Esophagus (tissue), 2 donors: Measurements from ENCODE around the gene ABCF3. TPM values are rescaled to one million over a fixed set of nuclear protein-coding genes. Genes with fewer than 3 reads are reported as not detected.

Source experiments
- H3K27ac ChIP-seq, 2 donors: one replicate each; pipeline ENCODE4 v1.5.1; 2013; ENCODE audit warnings: low read depth in 2 of 2, mild to moderate bottlenecking in 2 of 2, inconsistent platforms in 1 of 2, low read length in 1 of 2, moderate library complexity in 1 of 2
- H3K27me3 ChIP-seq, 2 donors: one replicate each; pipeline ENCODE4 v1.6.1; 2013; ENCODE audit warnings: low read length in 2 of 2, control low read depth in 1 of 2, mild to moderate bottlenecking in 1 of 2; ENCODE audit not compliant: insufficient read depth in 2 of 2, control insufficient read depth in 1 of 2
- H3K36me3 ChIP-seq, 2 donors: one replicate each; pipeline ENCODE4 v1.6.1; 2013; ENCODE audit warnings: low read length in 1 of 2; ENCODE audit not compliant: control insufficient read depth in 2 of 2, insufficient read depth in 2 of 2
- H3K4me1 ChIP-seq, 2 donors: one replicate each; pipeline ENCODE4 v1.6.1; 2013; ENCODE audit warnings: low read length in 1 of 2; ENCODE audit not compliant: control insufficient read depth in 2 of 2, insufficient read depth in 2 of 2
- H3K4me3 ChIP-seq, 2 donors: one replicate each; pipeline ENCODE4 v1.5.1; 2013; ENCODE audit warnings: low read length in 2 of 2, mild to moderate bottlenecking in 2 of 2, low read depth in 1 of 2, moderate library complexity in 1 of 2
- H3K9me3 ChIP-seq, 2 donors: one replicate each; pipeline ENCODE4 v1.6.1; 2013; ENCODE audit warnings: mild to moderate bottlenecking in 2 of 2, low read depth in 1 of 2, low read length in 1 of 2, moderate library complexity in 1 of 2; ENCODE audit not compliant: control insufficient read depth in 2 of 2, insufficient read depth in 1 of 2
- WGBS, 2 donors: extraction: QIAGEN DNeasy Blood & Tissue Kit; methylation state at CpG; one replicate each; pipeline ENCODE4 v1.1.7; 2013; 5-methylcytosine and 5-hydroxymethylcytosine counted together
- polyA plus RNA-seq, 2 donors: library from polyadenylated mRNA; stranded (reverse); fragments of 200-250 nt; gene quantifications; one replicate each; pipeline ENCODE4 v1.2.3, GENCODE V29; 2013
- donor health status: healthy with polysubstance abuse.
- donor health status: Bipolar disorder and iron deficiency.

ABCF3 gene
- polyA plus RNA-seq, 2 donors, result 42.3 to 42.4 TPM

GRCh38 chr3:184228376-184229137 lies 42.6 kb downstream of the ABCF3 start:
- Histone ChIP-seq H3K36me3 (no peaks in the 10 kb centered on the region), H3K4me3 (no peak overlapping the region), H3K4me1 (peaks cover 0 to 11% of the 10 kb centered on the region in 2 donors), H3K27me3 (peaks cover 0 to 18% of the 10 kb centered on the region in 2 donors), H3K27ac (no peak overlapping the region), H3K9me3 (no peaks in the 10 kb centered on the region)
- 44 to 50% methylated on average over 11 to 12 of the region's 12 CpGs for WGBS, 2 donors

GRCh38 chr3:184229394-184230080 lies 43.5 kb downstream of the ABCF3 start, which contains the start of gene VWA5B2:
Gene VWA5B2 (plus strand): TSS chr3:184229585. CDS start chr3:184230529, 944 bp downstream.
- peaks cover 0 to 18% of the 10 kb centered on the region in 2 donors for H3K27me3 ChIP-seq
- peaks cover 0 to 16% of the 10 kb centered on the region in 2 donors for H3K4me1 ChIP-seq
- H3K36me3 ChIP-seq, result no peaks in the 10 kb centered on the region
- H3K9me3 ChIP-seq, result no peaks in the 10 kb centered on the region
- H3K27ac ChIP-seq, result no peak within 1 kb of the TSS
- peak within 1 kb of the TSS; percentile 24 to 32 for H3K4me3 ChIP-seq
- WGBS, 2 donors, result 1% methylated on average over 43 to 66 of the region's 66 CpGs

GRCh38 chr3:184230081-184230602 lies 44.1 kb downstream of the ABCF3 start:
- H3K4me1 ChIP-seq, result peaks cover 0 to 17% of the 10 kb centered on the region in 2 donors
- peaks cover 0 to 18% of the 10 kb centered on the region in 2 donors for H3K27me3 ChIP-seq
- H3K27ac ChIP-seq, result no peak overlapping the region
- no peaks in the 10 kb centered on the region for H3K36me3 ChIP-seq
- H3K9me3 ChIP-seq, result no peaks in the 10 kb centered on the region
- H3K4me3 ChIP-seq, result peak overlapping the region; percentile 1 to 32
- 1% methylated on average over 51 to 61 of the region's 61 CpGs for WGBS, 2 donors

GRCh38 chr3:184230603-184231528 lies 44.9 kb downstream of the ABCF3 start:
- Histone ChIP-seq H3K4me1 (peaks cover 0 to 17% of the 10 kb centered on the region in 2 donors), H3K4me3 (peak overlapping the region; percentile 4 to 32), H3K9me3 (no peaks in the 10 kb centered on the region), H3K27me3 (peaks cover 0 to 18% of the 10 kb centered on the region in 2 donors), H3K36me3 (no peaks in the 10 kb centered on the region), H3K27ac (no peak overlapping the region)
- 5 to 7% methylated on average over 71 to 79 of the region's 79 CpGs for WGBS, 2 donors

GRCh38 chr3:184231671-184232070 lies 45.7 kb downstream of the ABCF3 start:
- no peak overlapping the region for H3K27ac ChIP-seq
- H3K36me3 ChIP-seq, result no peaks in the 10 kb centered on the region
- H3K9me3 ChIP-seq, result no peaks in the 10 kb centered on the region
- 60 to 67% methylated on average over 3 of the region's 3 CpGs for WGBS, 2 donors
- H3K4me1 ChIP-seq, result peaks cover 0 to 17% of the 10 kb centered on the region in 2 donors
- H3K4me3 ChIP-seq, result no peak overlapping the region
- H3K27me3 ChIP-seq, result peaks cover 0 to 18% of the 10 kb centered on the region in 2 donors

- Histone ChIP-seq H3K9me3 (no peaks in the 10 kb centered on the region), H3K27me3 (peaks cover 0 to 18% of the 10 kb centered on the region in 2 donors), H3K4me3 (no peak overlapping the region), H3K36me3 (no peaks in the 10 kb centered on the region), H3K27ac (no peak overlapping the region), H3K4me1 (peaks cover 0 to 17% of the 10 kb centered on the region in 2 donors)
- WGBS, 2 donors, result 87 to 88% methylated on average over 23 of the region's 23 CpGs
Measured at GRCh38 chr3:184233127-184233843, 47.3 kb downstream of the ABCF3 start.

GRCh38 chr3:184234224-184234623 lies 48.2 kb downstream of the ABCF3 start:
- peaks cover 0 to 15% of the 10 kb centered on the region in 2 donors for H3K4me1 ChIP-seq
- H3K4me3 ChIP-seq, result no peak overlapping the region
- no peaks in the 10 kb centered on the region for H3K36me3 ChIP-seq
- WGBS, 2 donors, result 24 to 28% methylated on average over 4 of the region's 4 CpGs
- H3K9me3 ChIP-seq, result no peaks in the 10 kb centered on the region
- H3K27me3 ChIP-seq, result peaks cover 0 to 16% of the 10 kb centered on the region in 2 donors
- no peak overlapping the region for H3K27ac ChIP-seq

GRCh38 chr3:184234671-184235380 lies 48.8 kb downstream of the ABCF3 start:
- H3K4me3 ChIP-seq, result no peak overlapping the region
- peaks cover 0 to 14% of the 10 kb centered on the region in 2 donors for H3K4me1 ChIP-seq
- no peaks in the 10 kb centered on the region for H3K9me3 ChIP-seq
- WGBS, 2 donors, result 80 to 81% methylated on average over 19 of the region's 19 CpGs
- no peak overlapping the region for H3K27ac ChIP-seq
- H3K27me3 ChIP-seq, result peaks cover 0 to 15% of the 10 kb centered on the region in 2 donors
- H3K36me3 ChIP-seq, result no peaks in the 10 kb centered on the region
